Immature natural killer cell (primary cell): ENCODE measurements around the gene TTC7B. TPM values are rescaled to one million over a fixed set of nuclear protein-coding genes. Genes with fewer than 3 reads are reported as not detected.

Experiments used
- DNase-seq, 3 donors: peaks; one replicate each; pipeline ENCODE4 v3.0.0; 2022; ENCODE audit warnings: mixed read lengths in 1 of 3
- H3K27ac Mint-ChIP-seq, 6 donors: one replicate each; pipeline ENCODE4 v1.8.0; 2020; ENCODE audit warnings: mixed read lengths in 6 of 6, mild to moderate bottlenecking in 5 of 6, inconsistent platforms in 4 of 6, moderate library complexity in 3 of 6
- H3K27me3 Mint-ChIP-seq, 3 donors: one replicate each; pipeline ENCODE4 v1.8.0; 2020 to 2021; ENCODE audit warnings: low read depth in 3 of 3, mild to moderate bottlenecking in 3 of 3, mixed read lengths in 3 of 3, moderate library complexity in 3 of 3, inconsistent platforms in 1 of 3
- H3K36me3 Mint-ChIP-seq, 3 donors: one replicate each; pipeline ENCODE4 v1.8.0; 2020; ENCODE audit warnings: mixed read lengths in 3 of 3, inconsistent platforms in 2 of 3, mild to moderate bottlenecking in 2 of 3
- H3K4me1 Mint-ChIP-seq, 2 donors: one replicate each; pipeline ENCODE4 v1.8.0; 2020; ENCODE audit warnings: inconsistent platforms in 2 of 2, mild to moderate bottlenecking in 2 of 2, mixed read lengths in 2 of 2, moderate library complexity in 1 of 2
- H3K4me3 Mint-ChIP-seq, 5 donors: one replicate each; pipeline ENCODE4 v1.8.0; 2020; ENCODE audit warnings: mild to moderate bottlenecking in 5 of 5, mixed read lengths in 5 of 5, inconsistent platforms in 3 of 5, moderate library complexity in 3 of 5
- H3K9me3 Mint-ChIP-seq, 6 donors: one replicate each; pipeline ENCODE4 v1.8.0; 2020; ENCODE audit warnings: mild to moderate bottlenecking in 6 of 6, mixed read lengths in 6 of 6, inconsistent platforms in 4 of 6, moderate library complexity in 3 of 6
- polyA plus RNA-seq, 3 donors: library from polyadenylated mRNA; unstranded; fragments of 300-500 nt; fragmentation: Illumina TruSeq; gene quantifications; one replicate each; pipeline ENCODE4 v1.2.3, GENCODE V29; 2021

TTC7B gene
- polyA plus RNA-seq, 3 donors from 2014 or later, result 1.0 to 1.1 TPM; not detected in 1

- no peak for DNase-seq
- Mint-ChIP-seq H3K27ac (no peak overlapping the region), H3K4me3 (no peak overlapping the region), H3K36me3 (no peaks in the 10 kb centered on the region), H3K9me3 (no peaks in the 10 kb centered on the region), H3K4me1 (no peaks in the 10 kb centered on the region), H3K27me3 (peaks cover 0 to 6% (median 0%) of the 10 kb centered on the region in 3 donors)
Observed at GRCh38 chr14:90648421-90648820, 167.8 kb downstream of the TTC7B start.

GRCh38 chr14:90647473-90648005 lies 168.7 kb downstream of the TTC7B start:
- H3K4me3 Mint-ChIP-seq, result no peak overlapping the region
- H3K9me3 Mint-ChIP-seq, result no peaks in the 10 kb centered on the region
- DNase-seq, result no peak
- H3K4me1 Mint-ChIP-seq, result no peaks in the 10 kb centered on the region
- H3K27ac Mint-ChIP-seq, result no peak overlapping the region
- H3K27me3 Mint-ChIP-seq, result peaks cover 0 to 6% (median 0%) of the 10 kb centered on the region in 3 donors
- H3K36me3 Mint-ChIP-seq, result no peaks in the 10 kb centered on the region

- Mint-ChIP-seq H3K4me3 (no peak overlapping the region), H3K9me3 (no peaks in the 10 kb centered on the region), H3K4me1 (no peaks in the 10 kb centered on the region), H3K27me3 (peaks cover 0 to 6% (median 2%) of the 10 kb centered on the region in 3 donors), H3K27ac (no peak overlapping the region), H3K36me3 (no peaks in the 10 kb centered on the region)
- no peak for DNase-seq
Observed at GRCh38 chr14:90645842-90646443, 170.3 kb downstream of the TTC7B start.

GRCh38 chr14:90644882-90645281 lies 171.3 kb downstream of the TTC7B start:
- H3K27ac Mint-ChIP-seq, result no peak overlapping the region
- DNase-seq, result no peak
- no peaks in the 10 kb centered on the region for H3K36me3 Mint-ChIP-seq
- peaks cover 0 to 9% (median 2%) of the 10 kb centered on the region in 3 donors for H3K27me3 Mint-ChIP-seq
- H3K4me1 Mint-ChIP-seq, result no peaks in the 10 kb centered on the region
- H3K4me3 Mint-ChIP-seq, result no peak overlapping the region
- H3K9me3 Mint-ChIP-seq, result no peaks in the 10 kb centered on the region

GRCh38 chr14:90643982-90644670 lies 172.1 kb downstream of the TTC7B start:
- H3K4me3 Mint-ChIP-seq, result no peak overlapping the region
- no peak for DNase-seq
- H3K4me1 Mint-ChIP-seq, result no peaks in the 10 kb centered on the region
- peaks cover 0 to 5% (median 2%) of the 10 kb centered on the region in 3 donors for H3K27me3 Mint-ChIP-seq
- H3K36me3 Mint-ChIP-seq, result no peaks in the 10 kb centered on the region
- no peak overlapping the region for H3K27ac Mint-ChIP-seq
- no peaks in the 10 kb centered on the region for H3K9me3 Mint-ChIP-seq

- no peak overlapping the region for H3K4me3 Mint-ChIP-seq
- no peaks in the 10 kb centered on the region for H3K4me1 Mint-ChIP-seq
- no peak for DNase-seq
- no peak overlapping the region for H3K27ac Mint-ChIP-seq
- H3K27me3 Mint-ChIP-seq, result peaks cover 0 to 5% (median 2%) of the 10 kb centered on the region in 3 donors
- H3K9me3 Mint-ChIP-seq, result no peaks in the 10 kb centered on the region
- no peaks in the 10 kb centered on the region for H3K36me3 Mint-ChIP-seq
Observed at GRCh38 chr14:90642244-90642717, 173.9 kb downstream of the TTC7B start.

- H3K4me1 Mint-ChIP-seq, result no peaks in the 10 kb centered on the region
- H3K4me3 Mint-ChIP-seq, result no peak overlapping the region
- peaks cover 0 to 5% (median 2%) of the 10 kb centered on the region in 3 donors for H3K27me3 Mint-ChIP-seq
- no peak overlapping the region for H3K27ac Mint-ChIP-seq
- no peaks in the 10 kb centered on the region for H3K9me3 Mint-ChIP-seq
- no peak for DNase-seq
- H3K36me3 Mint-ChIP-seq, result no peaks in the 10 kb centered on the region
Observed at GRCh38 chr14:90641615-90642243, 174.5 kb downstream of the TTC7B start.

GRCh38 chr14:90641168-90641567 lies 175.1 kb downstream of the TTC7B start:
- H3K4me1 Mint-ChIP-seq, result no peaks in the 10 kb centered on the region
- H3K27me3 Mint-ChIP-seq, result peaks cover 0 to 5% (median 2%) of the 10 kb centered on the region in 3 donors
- no peak for DNase-seq
- no peaks in the 10 kb centered on the region for H3K9me3 Mint-ChIP-seq
- no peaks in the 10 kb centered on the region for H3K36me3 Mint-ChIP-seq
- H3K4me3 Mint-ChIP-seq, result no peak overlapping the region
- no peak overlapping the region for H3K27ac Mint-ChIP-seq

GRCh38 chr14:90639641-90640040 lies 176.6 kb downstream of the TTC7B start:
- DNase-seq, result no peak
- no peaks in the 10 kb centered on the region for H3K4me1 Mint-ChIP-seq
- H3K27me3 Mint-ChIP-seq, result peaks cover 0 to 3% (median 2%) of the 10 kb centered on the region in 3 donors
- H3K9me3 Mint-ChIP-seq, result no peaks in the 10 kb centered on the region
- no peak overlapping the region for H3K27ac Mint-ChIP-seq
- H3K36me3 Mint-ChIP-seq, result no peaks in the 10 kb centered on the region
- no peak overlapping the region for H3K4me3 Mint-ChIP-seq

- Mint-ChIP-seq H3K27ac (no peak overlapping the region), H3K4me1 (no peaks in the 10 kb centered on the region), H3K36me3 (no peaks in the 10 kb centered on the region), H3K27me3 (peaks cover 0 to 3% (median 3%) of the 10 kb centered on the region in 3 donors), H3K4me3 (no peak overlapping the region), H3K9me3 (no peaks in the 10 kb centered on the region)
- DNase-seq, result no peak
Observed at GRCh38 chr14:90632871-90633270, 183.4 kb downstream of the TTC7B start.

- no peak overlapping the region for H3K27ac Mint-ChIP-seq
- no peaks in the 10 kb centered on the region for H3K9me3 Mint-ChIP-seq
- no peaks in the 10 kb centered on the region for H3K36me3 Mint-ChIP-seq
- no peak overlapping the region for H3K4me3 Mint-ChIP-seq
- peaks cover 0 to 3% (median 3%) of the 10 kb centered on the region in 3 donors for H3K27me3 Mint-ChIP-seq
- no peak for DNase-seq
- no peaks in the 10 kb centered on the region for H3K4me1 Mint-ChIP-seq
Observed at GRCh38 chr14:90632451-90632850, 183.8 kb downstream of the TTC7B start.

- no peak overlapping the region for H3K4me3 Mint-ChIP-seq
Observed at GRCh38 chr14:90630171-90630806, 185.9 kb downstream of the TTC7B start.

GRCh38 chr14:90629471-90629870 lies 186.8 kb downstream of the TTC7B start:
- Mint-ChIP-seq H3K36me3 (no peaks in the 10 kb centered on the region), H3K4me1 (no peaks in the 10 kb centered on the region), H3K9me3 (no peaks in the 10 kb centered on the region), H3K27ac (no peak overlapping the region), H3K27me3 (peaks cover 0 to 3% (median 3%) of the 10 kb centered on the region in 3 donors), H3K4me3 (no peak overlapping the region)
- DNase-seq, result no peak

More at GRCh38 chr14:90630171-90630806, 185.9 kb downstream of the TTC7B start:
- no peak for DNase-seq
- H3K27ac Mint-ChIP-seq, result no peak overlapping the region
- no peaks in the 10 kb centered on the region for H3K4me1 Mint-ChIP-seq
- H3K9me3 Mint-ChIP-seq, result no peaks in the 10 kb centered on the region
- peaks cover 0 to 3% (median 3%) of the 10 kb centered on the region in 3 donors for H3K27me3 Mint-ChIP-seq
- H3K36me3 Mint-ChIP-seq, result no peaks in the 10 kb centered on the region

GRCh38 chr14:90628825-90629224 lies 187.4 kb downstream of the TTC7B start:
- no peaks in the 10 kb centered on the region for H3K36me3 Mint-ChIP-seq
- no peak for DNase-seq
- peaks cover 0 to 3% (median 3%) of the 10 kb centered on the region in 3 donors for H3K27me3 Mint-ChIP-seq
- no peak overlapping the region for H3K27ac Mint-ChIP-seq
- H3K4me1 Mint-ChIP-seq, result no peaks in the 10 kb centered on the region
- no peaks in the 10 kb centered on the region for H3K9me3 Mint-ChIP-seq
- H3K4me3 Mint-ChIP-seq, result no peak overlapping the region
